Neural cell (in vitro differentiated cells): ENCODE results near the gene CNN1.

Experiments
- CTCF ChIP-seq: fragments of 450-650 bp; IDR thresholded peaks from 2 replicates; pipeline ENCODE4 v1.5.1; 2014; ENCODE audit warnings: antibody characterized with exemption, mild to moderate bottlenecking, moderate library complexity; ENCODE audit not compliant: poor library complexity, severe bottlenecking
- EP300 ChIP-seq: fragments of 450-650 bp; conservative IDR thresholded peaks from 2 replicates; pipeline ENCODE4 v1.6.1; 2014; ENCODE audit warnings: antibody characterized with exemption, mild to moderate bottlenecking, moderate library complexity; ENCODE audit not compliant: poor library complexity, severe bottlenecking
- EZH2 ChIP-seq: fragments of 200-600, 300-800 bp; shearing (Covaris generic), sonication (generic); IDR thresholded peaks from 2 replicates; pipeline ENCODE4 v1.6.1; 2014; ENCODE audit warnings: antibody characterized with exemption, low read length, borderline replicate concordance, mild to moderate bottlenecking; ENCODE audit not compliant: insufficient read depth, poor library complexity, severe bottlenecking
- RAD21 ChIP-seq: fragments of 450-650 bp; conservative IDR thresholded peaks from 2 replicates; pipeline ENCODE4 v1.6.1; 2014; ENCODE audit warnings: antibody characterized with exemption, mild to moderate bottlenecking, moderate library complexity
- REST ChIP-seq: IDR thresholded peaks from 2 replicates; pipeline ENCODE4 v1.6.1; 2012; ENCODE audit warnings: borderline replicate concordance

- TF ChIP-seq CTCF (no peak), EZH2 (no peak), REST (no peak), RAD21 (no peak), EP300 (no peak)
These were observed 37.6 kb downstream of the CNN1 start for GRCh38 chr19:11576227-11576626.
